HG02973 (cell line): ENCODE results near the gene CDKL4.
"Not testable (repeated sequence)": the region's sequence is repeated elsewhere in the genome, so short reads cannot be mapped to it uniquely, and the experiment has no call there.

Experiments used
- ATAC-seq: cut with Tn5 transposase; IDR thresholded peaks from one replicate; pipeline ENCODE4 v1.9.1; 2021; ENCODE audit warnings: moderate library complexity; ENCODE audit not compliant: unreplicated experiment

Gene CDKL4

DNA sequence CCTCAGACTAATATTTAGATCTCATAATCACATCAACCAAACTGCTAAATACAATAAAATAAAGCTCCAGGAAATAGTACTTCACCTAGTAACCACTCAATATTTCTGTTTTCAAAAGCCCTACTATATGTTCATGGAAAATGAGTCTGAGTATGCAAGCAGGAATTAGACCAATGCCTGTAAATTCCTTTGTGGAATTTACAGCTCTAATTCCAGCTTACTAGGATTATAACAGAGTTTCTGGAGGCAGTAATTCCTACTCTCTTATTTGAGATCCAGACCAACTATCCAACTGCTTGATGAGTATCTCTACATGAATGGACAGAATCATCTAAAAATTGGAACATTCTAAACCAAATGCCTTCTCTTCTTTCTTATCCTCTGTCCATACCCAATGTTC lies 11.6 kb downstream of the CDKL4 start:
- ATAC-seq, result no peak

- no peak for ATAC-seq
These were observed 15.2 kb downstream of the CDKL4 start for GRCh38 chr2:39228413-39229209.

GRCh38 chr2:39227628-39228412 lies 15.9 kb downstream of the CDKL4 start:
- peak; percentile 76 for ATAC-seq

DNA sequence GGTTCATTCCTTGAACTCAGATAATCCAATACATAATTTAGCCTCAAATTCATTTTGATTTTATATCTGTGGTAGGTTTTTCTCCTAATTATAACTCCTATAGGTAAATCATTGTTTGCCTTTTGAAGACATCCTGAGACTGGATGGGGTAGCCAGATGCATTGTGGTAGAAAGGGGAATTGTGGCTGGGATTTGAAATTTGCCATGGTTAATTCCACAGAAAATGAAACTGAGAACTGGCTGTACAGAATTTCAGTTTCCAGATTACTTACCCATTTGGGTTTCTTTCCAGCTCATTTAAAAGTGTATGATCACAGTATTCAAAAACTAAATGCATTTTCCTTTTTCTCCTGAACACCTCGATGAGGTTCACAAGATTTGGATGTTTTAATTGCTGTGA lies 18.2 kb downstream of the CDKL4 start:
- no peak for ATAC-seq

- ATAC-seq, result no peak
These were observed 19.9 kb downstream of the CDKL4 start for GRCh38 chr2:39223909-39224308.

DNA sequence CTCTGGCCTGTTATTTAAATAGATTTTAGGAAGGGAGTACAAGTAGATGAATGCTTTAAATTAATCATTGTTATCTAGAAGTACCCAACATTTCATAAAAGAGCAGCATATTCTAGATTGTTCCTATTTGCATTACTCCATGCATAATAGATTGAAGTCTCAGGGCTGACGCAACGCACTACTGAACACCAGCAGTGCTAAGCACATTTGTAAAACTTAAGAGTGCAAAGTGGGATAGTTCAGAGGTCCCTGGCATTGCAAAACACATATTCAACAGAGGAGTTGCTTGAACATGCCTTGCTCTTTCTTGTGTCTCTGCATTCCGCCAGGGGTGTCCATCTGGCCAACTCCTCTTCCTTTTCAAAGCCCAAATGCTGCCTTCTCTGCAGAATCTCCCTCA lies 22.3 kb downstream of the CDKL4 start:
- no peak for ATAC-seq

DNA sequence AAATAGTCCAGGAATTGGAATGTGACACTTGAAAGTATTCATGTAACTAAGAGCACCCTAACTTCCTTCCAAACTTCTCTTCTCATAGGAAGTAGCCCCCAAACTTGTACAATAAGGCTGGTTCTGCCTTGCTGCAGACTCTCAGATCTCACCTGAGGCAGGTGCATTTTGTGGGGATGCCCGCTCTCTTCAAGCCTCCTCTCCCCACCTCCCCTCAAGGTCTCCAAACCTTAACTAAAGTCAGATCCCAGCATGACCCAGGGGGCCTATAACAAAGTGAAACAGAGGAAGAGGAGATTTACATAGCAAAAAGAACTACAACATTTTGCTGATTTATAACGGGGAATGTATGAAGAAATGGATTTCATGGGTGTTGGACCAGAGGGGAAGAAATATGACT lies 23.6 kb downstream of the CDKL4 start:
- no peak for ATAC-seq

DNA sequence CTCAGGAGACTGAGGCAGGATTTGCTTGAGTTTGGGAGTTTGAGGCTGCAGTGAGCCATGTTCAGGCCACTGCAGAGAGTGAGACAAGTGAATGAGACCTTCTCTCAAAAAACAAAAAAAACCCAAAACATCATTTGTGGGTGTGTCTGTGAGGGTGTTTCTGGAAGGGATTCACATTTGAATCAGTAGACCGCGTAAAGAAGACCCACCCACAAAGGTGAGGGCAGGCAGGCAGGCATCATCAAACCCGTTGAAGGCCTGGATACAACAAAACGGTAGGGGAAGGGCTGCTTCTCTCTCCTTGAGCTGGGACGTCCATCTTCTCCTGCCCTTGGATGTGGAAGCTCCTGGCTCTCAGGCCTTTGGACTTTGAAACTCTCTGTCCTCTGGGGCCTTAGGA lies 25.4 kb downstream of the CDKL4 start:
- ATAC-seq, result no peak

- ATAC-seq, result no peak
These were observed 26.6 kb downstream of the CDKL4 start for GRCh38 chr2:39217192-39217550.

DNA sequence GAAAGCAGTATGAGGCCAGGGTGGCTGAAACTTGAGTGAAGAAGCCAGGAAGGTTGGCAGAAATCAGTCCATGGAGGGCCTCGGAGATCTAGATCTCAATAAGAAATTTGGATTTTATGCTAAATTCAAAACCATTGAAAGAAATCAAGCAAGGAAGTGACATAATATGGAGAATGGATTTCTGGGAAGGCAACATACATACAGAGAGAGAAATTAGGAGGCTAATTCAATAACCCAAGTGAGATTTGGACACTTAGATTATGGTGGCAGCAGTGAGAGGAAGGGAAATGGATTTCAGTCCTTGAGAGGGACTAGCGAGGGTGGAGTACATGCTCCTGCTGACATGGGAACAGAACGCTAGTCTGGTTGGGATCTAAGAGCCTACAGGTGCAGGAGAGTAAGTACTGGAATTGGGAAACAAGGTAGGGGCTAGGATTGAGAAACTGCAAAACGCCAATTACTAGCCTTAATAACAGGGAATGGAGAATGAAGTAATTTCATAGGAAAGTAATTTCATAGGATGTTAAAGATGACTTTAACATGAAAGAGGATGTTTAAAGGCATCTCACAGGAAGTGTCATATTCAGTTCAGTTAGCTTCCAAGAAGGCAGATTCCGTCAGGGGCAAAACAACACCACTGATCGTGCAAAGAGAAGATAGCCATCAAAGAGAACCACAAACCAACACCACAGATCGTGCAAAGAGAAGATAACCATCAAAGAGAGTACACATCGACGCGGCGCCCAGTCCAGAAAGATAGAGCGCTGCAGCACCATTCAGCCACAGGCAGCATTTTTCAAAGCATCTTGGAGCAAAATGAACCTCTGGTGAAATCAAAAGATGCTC lies 27.2 kb downstream of the CDKL4 start:
- no peak for ATAC-seq

GRCh38 chr2:39215545-39215944 lies 28.2 kb downstream of the CDKL4 start:
- ATAC-seq, result no peak

DNA sequence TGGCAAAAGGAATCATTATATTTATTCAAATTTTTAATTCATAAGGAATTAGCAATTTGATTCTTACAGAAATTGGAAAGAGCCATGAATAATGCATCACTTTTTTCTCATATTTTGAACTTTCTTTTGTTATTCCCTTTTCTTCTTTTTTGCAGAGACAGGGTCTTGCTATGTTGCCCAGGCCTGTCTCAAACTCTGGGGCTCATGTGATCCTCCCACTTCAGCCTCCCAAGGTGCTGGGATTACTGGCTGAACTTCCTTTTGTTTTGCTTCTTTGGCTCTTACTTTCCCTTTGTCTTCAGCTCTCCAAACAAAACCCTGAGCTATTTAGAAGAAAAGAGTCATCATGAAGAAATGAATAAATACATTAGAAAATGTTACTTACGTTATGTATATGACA lies 30.8 kb downstream of the CDKL4 start:
- no peak for ATAC-seq

- no peak for ATAC-seq
These were observed 32.9 kb downstream of the CDKL4 start for GRCh38 chr2:39210846-39211245.

GRCh38 chr2:39203382-39203781 lies 40.4 kb downstream of the CDKL4 start:
- no peak for ATAC-seq

GRCh38 chr2:39202639-39203369 lies 41.0 kb downstream of the CDKL4 start:
- no peak for ATAC-seq

DNA sequence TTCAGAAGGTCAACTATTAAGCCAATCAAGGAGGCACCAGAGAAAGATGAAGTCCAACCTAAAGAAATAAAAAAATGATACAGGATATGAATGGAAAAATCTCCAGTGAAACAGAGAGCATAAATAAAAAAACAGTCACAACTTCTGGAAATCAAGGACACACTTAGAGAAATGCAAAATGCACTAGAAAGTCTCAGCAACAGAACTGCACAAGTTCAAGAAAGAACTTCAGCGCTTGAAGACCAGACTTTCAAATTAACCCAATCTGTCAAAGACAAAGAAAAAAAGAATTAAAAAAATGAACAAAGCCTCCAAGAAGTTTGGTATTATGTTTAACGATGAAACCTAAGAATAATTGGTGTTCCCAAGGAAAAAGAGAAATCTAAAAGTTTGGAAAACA lies 46.8 kb downstream of the CDKL4 start:
- not testable (repeated sequence) for ATAC-seq

DNA sequence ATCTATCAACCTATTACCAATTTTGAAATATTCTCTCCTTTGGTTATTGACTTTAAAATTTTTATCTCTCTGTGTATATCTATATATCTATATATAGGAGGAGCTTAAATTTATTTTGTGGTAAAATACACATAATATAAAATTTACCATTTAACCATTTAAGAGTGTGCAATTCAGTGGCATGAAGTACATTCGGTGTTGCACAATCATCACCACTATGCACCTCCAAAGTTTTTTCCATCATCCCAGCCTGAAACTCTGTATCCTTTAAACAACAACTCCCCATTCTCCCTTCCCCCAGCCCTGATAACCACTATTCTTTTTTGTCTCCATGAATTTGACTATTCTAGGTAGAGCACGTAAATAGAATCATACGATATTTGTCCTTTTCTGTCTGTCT lies 49.1 kb downstream of the CDKL4 start:
- ATAC-seq, result no peak

DNA sequence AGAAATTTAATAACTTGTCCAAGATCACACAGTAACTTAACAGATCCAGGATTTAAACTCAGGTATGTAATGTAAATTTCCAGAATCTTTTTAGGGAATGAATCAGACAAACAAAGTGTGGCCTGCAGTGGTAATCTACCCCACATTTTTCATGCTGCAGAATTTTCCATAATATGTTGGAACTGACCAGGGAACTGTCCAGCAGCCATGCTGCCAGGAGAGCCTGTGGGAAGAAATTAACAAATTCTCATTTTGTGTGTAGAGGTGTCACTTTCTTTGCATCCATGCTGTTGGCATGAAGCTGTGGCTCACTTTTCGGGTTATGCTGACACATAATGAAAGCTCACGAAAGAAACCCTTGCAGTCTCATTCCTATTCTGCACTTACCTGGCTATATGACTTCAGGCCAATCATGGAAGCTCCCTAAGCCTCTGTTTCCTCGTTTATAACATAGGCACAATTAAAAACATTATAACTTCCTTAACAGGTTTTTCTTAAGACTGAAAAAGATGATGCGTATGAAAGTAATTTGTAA lies 54.7 kb downstream of the CDKL4 start:
- no peak for ATAC-seq

GRCh38 chr2:39183673-39184072 lies 60.1 kb downstream of the CDKL4 start:
- no peak for ATAC-seq

GRCh38 chr2:39181297-39181696 lies 62.5 kb downstream of the CDKL4 start:
- no peak for ATAC-seq
